ENCODE measurements around the gene CEACAM6. TPM values are rescaled to one million over a fixed set of nuclear protein-coding genes. Genes with fewer than 3 reads are reported as not detected.
"Not testable (repeated sequence)": the region's sequence is repeated elsewhere in the genome, so short reads cannot be mapped to it uniquely, and the experiment has no call there.

CEACAM6 gene
- total and polyA plus RNA-seq, 2 of the 13 experiments (the other 11 are each of a cell fraction or from before 2014, with no cell fraction given) = not detected

DNA sequence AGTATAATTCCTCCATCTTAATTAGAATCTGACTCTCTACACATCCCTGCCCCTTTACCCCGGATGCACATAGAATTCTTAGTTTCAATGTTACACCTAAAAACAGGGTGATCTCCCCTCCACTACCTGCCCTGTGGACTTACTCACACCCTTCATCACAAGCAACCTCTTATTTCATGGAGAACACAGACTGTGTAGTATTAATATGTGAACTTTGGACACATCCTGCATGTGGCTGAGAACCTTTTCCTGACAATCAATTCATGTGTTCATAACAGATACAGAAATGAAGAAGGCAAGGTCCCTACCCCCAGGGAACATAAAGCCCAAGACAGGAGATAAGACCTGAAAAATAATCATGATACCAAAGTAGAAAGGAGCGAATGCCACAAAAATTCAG lies 11.8 kb downstream of the CEACAM6 start (continued):
- TF ChIP-seq, protein P1, sequence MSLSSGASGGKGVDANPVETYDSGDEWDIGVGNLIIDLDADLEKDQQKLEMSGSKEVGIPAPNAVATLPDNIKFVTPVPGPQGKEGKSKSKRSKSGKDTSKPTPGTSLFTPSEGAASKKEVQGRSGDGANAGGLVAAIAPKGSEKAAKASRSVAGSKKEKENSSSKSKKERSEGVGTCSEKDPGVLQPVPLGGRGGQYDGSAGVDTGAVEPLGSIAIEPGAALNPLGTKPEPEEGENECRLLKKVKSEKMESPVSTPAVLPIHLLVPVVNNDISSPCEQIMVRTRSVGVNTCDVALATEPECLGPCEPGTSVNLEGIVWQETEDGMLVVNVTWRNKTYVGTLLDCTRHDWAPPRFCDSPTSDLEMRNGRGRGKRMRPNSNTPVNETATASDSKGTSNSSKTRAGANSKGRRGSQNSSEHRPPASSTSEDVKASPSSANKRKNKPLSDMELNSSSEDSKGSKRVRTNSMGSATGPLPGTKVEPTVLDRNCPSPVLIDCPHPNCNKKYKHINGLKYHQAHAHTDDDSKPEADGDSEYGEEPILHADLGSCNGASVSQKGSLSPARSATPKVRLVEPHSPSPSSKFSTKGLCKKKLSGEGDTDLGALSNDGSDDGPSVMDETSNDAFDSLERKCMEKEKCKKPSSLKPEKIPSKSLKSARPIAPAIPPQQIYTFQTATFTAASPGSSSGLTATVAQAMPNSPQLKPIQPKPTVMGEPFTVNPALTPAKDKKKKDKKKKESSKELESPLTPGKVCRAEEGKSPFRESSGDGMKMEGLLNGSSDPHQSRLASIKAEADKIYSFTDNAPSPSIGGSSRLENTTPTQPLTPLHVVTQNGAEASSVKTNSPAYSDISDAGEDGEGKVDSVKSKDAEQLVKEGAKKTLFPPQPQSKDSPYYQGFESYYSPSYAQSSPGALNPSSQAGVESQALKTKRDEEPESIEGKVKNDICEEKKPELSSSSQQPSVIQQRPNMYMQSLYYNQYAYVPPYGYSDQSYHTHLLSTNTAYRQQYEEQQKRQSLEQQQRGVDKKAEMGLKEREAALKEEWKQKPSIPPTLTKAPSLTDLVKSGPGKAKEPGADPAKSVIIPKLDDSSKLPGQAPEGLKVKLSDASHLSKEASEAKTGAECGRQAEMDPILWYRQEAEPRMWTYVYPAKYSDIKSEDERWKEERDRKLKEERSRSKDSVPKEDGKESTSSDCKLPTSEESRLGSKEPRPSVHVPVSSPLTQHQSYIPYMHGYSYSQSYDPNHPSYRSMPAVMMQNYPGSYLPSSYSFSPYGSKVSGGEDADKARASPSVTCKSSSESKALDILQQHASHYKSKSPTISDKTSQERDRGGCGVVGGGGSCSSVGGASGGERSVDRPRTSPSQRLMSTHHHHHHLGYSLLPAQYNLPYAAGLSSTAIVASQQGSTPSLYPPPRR (CRISPR knock-in tag; IDR thresholded peaks at IDR 0.05; ENCODE audit: borderline replicate concordance) = no peak
- TF ChIP-seq, protein P2, sequence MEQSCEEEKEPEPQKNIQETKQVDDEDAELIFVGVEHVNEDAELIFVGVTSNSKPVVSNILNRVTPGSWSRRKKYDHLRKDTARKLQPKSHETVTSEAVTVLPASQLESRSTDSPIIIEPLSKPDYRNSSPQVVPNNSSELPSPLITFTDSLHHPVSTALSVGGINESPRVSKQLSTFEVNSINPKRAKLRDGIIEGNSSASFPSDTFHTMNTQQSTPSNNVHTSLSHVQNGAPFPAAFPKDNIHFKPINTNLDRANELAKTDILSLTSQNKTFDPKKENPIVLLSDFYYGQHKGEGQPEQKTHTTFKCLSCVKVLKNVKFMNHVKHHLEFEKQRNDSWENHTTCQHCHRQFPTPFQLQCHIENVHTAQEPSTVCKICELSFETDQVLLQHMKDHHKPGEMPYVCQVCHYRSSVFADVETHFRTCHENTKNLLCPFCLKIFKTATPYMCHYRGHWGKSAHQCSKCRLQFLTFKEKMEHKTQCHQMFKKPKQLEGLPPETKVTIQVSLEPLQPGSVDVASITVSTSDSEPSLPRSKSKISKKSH (CRISPR knock-in tag; IDR thresholded peaks at IDR 0.05; ENCODE audit: borderline replicate concordance) = no peak
- TF ChIP-seq SMARCE1 (IDR thresholded peaks at IDR 0.05; ENCODE audit: borderline replicate concordance) = no peak
- no peak for TF ChIP-seq NR2F2 (IDR thresholded peaks at IDR 0.05; ENCODE audit: borderline replicate concordance, low read depth)

DNA sequence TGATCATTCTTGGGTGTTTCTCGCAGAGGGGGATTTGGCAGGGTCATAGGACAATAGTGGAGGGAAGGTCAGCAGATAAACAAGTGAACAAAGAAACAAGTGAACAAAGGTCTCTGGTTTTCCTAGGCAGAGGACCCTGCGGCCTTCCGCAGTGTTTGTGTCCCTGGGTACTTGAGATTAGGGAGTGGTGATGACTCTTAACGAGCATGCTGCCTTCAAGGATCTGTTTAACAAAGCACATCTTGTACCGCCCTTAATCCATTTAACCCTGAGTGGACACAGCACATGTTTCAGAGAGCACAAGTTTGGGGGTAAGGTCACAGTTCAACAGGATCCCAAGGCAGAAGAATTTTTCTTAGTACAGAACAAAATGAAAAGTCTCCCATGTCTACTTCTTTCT lies 12.8 kb downstream of the CEACAM6 start:
- 12% methylated on average over 5 of the region's 5 CpGs for WGBS (ENCODE audit: low lambda C conversion rate)
- H3K36me3 ChIP-seq (replicated peaks in 1 of 2; ENCODE audit: control insufficient read depth in 1 of 2, insufficient read depth in 2 of 2, low read length in 2 of 2); in situ Hi-C loops (cut with HindIII; ENCODE audit: extremely low pct_ligation_motif_present, low pct_unique_long_range_greater_than_20kb); H3K9ac ChIP-seq (ENCODE audit: insufficient read depth, low read depth, low read length); DNase-seq (ENCODE audit: low spot score); H3K9me3 ChIP-seq (ENCODE audit: low read length); intact Hi-C loops (cut with micrococcal nuclease; ENCODE audit: unreplicated experiment); H4K20me1 ChIP-seq (ENCODE audit: insufficient read depth, low read length); CTCF ChIA-PET (ENCODE audit: low intra/inter-chr PET ratio, low total read pairs); H3K4me3 ChIP-seq (replicated peaks in 1 of 3; ENCODE audit: insufficient read depth in 1 of 3, low read depth in 2 of 3, low read length in 3 of 3); H3K4me1 ChIP-seq (ENCODE audit: insufficient read depth, low read length); H3K27ac ChIP-seq (ENCODE audit: extremely low read length, insufficient read depth, low read length); H3K4me2 ChIP-seq (ENCODE audit: low read depth, low read length); POLR2A ChIA-PET; H3K79me2 ChIP-seq (ENCODE audit: insufficient read depth, low read length); H2AFZ ChIP-seq (ENCODE audit: low read length); ATAC-seq; BruUV-seq (replicated peaks); FAIRE-seq: not testable (repeated sequence)
- peaks cover 1 to 10% of the 10 kb centered on the region in 2 experiments; a peak in 1 of 5 replicates for H3K27me3 ChIP-seq (ENCODE audit: control insufficient read depth in 1 of 2, insufficient read depth in 2 of 2, low read length in 2 of 2)
